GM12891 (cell line): ENCODE data around the gene RPP40.

Experiments
- PAX5 ChIP-seq: IDR thresholded peaks from 2 replicates; pipeline ENCODE4 v1.6.1; 2011; ENCODE audit warnings: low read length, moderate library complexity, mild to moderate bottlenecking; ENCODE audit not compliant: insufficient read depth, severe bottlenecking
- POLR2A ChIP-seq: IDR thresholded peaks from 2 replicates; pipeline ENCODE4 v1.6.1; 2011; ENCODE audit warnings: low read depth, low read length, control low read depth
- POLR2AphosphoS5 ChIP-seq: IDR thresholded peaks from 2 replicates; pipeline ENCODE4 v1.6.1; 2011; ENCODE audit warnings: low read depth, low read length, control low read depth
- POU2F2 ChIP-seq: IDR thresholded peaks from 2 replicates; pipeline ENCODE4 v1.6.1; 2011; ENCODE audit warnings: low read depth, mild to moderate bottlenecking, control low read depth, low read length, moderate library complexity
- SPI1 ChIP-seq: IDR thresholded peaks from 2 replicates; pipeline ENCODE4 v1.6.1; 2011; ENCODE audit warnings: low read depth, low read length, control low read depth
- TAF1 ChIP-seq: IDR thresholded peaks from 2 replicates; pipeline ENCODE4 v1.6.1; 2011; ENCODE audit warnings: low read depth, low read length, control low read depth

GRCh38 chr6:4964675-4965561 is 38.9 kb downstream of the RPP40 start:
- no peak for TF ChIP-seq POLR2A
- no peak for TF ChIP-seq POLR2AphosphoS5
- TF ChIP-seq TAF1 = no peak
- no peak for TF ChIP-seq SPI1
- no peak for TF ChIP-seq PAX5
- TF ChIP-seq POU2F2 = no peak
